Measurements from ENCODE around the gene RHBDL1. TPM values are rescaled to one million over a fixed set of nuclear protein-coding genes. Genes with fewer than 3 reads are reported as not detected.

The RHBDL1 gene
- total RNA-seq, 2 donors from 2014 or later: 2.9 to 5.4 TPM

DNA sequence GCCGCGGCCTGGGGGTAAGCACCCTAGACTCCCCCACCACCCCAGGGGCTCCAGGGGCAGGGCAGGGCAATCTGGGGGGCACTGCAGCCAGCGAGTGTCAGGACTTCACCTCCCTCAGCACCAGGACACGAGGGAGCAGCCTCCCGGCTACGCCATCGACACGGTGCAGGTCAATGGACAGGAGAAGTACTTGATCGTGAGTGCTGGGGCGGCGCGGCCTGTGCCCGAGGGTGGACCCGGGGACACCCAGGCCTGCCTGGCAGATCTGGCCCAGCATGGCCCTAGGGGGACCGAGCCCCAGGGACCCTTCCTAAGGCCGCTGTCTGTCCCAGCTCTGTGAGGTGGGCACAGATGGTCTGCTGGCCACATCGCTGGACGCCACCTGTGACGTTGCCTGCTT lies 3.1 kb upstream of the RHBDL1 start:
- no peak overlapping the region for H3K4me3 Mint-ChIP-seq
- peaks cover 35% of the 10 kb centered on the region for H3K36me3 Mint-ChIP-seq (ENCODE audit: low read depth)
- no peaks in the 10 kb centered on the region for H3K4me1 Mint-ChIP-seq
- H3K9me3 Mint-ChIP-seq: no peaks in the 10 kb centered on the region
- no peak for ATAC-seq (replicated peaks)
- H3K27ac Mint-ChIP-seq: no peak overlapping the region
- H3K27me3 Mint-ChIP-seq: no peaks in the 10 kb centered on the region

DNA sequence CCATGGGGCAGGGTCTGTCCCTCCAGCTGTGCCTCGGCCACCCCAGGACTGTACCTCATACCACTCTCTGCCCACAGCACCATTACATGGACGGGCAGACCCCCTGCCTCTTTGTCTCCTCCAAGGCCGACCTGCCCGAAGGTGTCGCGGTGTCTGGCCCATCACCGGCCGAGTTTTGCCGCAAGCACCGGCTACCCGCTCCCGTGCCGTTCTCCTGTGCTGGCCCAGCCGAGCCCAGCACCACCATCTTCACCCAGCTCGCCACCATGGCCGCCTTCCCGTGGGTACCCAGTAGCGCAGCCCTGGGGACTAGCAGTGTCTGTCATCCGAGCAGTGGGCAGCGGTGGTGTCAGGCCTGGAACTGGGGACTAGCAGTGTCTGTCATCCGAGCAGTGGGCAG lies 2.6 kb upstream of the RHBDL1 start:
- ATAC-seq (replicated peaks): no peak
- Mint-ChIP-seq H3K36me3 (ENCODE audit: low read depth) (peaks cover 35% of the 10 kb centered on the region), H3K27me3 (no peaks in the 10 kb centered on the region), H3K4me1 (no peaks in the 10 kb centered on the region), H3K9me3 (no peaks in the 10 kb centered on the region), H3K27ac (no peak overlapping the region), H3K4me3 (no peak overlapping the region)

DNA sequence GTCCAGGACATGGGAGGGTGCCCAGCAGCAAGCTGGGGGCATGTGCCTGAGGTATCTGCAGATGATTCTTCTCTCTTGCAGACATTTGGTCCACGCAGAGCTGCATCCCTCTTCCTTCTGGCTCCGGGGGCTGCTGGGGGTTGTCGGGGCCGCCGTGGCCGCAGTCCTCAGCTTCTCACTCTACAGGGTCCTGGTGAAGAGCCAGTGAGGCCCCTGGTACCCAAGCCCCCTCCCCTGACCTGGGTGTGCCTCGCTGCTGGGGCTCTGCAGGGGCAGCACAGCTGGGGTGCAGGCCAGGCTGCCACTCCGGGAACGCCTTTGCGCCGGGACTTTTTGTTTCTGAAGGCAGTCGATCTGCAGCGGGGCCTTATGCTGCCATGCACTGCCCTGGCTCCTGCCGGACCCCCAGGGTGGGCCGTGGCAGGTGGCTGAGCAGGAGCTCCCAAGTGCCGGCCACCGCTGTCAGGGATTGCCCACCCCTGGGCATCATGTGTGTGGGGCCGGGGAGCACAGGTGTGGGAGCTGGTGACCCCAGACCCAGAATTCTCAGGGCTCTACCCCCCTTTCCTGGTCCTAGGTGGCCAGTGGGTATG lies 2.0 kb upstream of the RHBDL1 start:
- no peak for ATAC-seq (replicated peaks)
- Mint-ChIP-seq H3K27ac (no peak overlapping the region), H3K36me3 (ENCODE audit: low read depth) (peaks cover 35% of the 10 kb centered on the region), H3K9me3 (no peaks in the 10 kb centered on the region), H3K4me3 (no peak overlapping the region), H3K4me1 (no peaks in the 10 kb centered on the region), H3K27me3 (no peaks in the 10 kb centered on the region)

DNA sequence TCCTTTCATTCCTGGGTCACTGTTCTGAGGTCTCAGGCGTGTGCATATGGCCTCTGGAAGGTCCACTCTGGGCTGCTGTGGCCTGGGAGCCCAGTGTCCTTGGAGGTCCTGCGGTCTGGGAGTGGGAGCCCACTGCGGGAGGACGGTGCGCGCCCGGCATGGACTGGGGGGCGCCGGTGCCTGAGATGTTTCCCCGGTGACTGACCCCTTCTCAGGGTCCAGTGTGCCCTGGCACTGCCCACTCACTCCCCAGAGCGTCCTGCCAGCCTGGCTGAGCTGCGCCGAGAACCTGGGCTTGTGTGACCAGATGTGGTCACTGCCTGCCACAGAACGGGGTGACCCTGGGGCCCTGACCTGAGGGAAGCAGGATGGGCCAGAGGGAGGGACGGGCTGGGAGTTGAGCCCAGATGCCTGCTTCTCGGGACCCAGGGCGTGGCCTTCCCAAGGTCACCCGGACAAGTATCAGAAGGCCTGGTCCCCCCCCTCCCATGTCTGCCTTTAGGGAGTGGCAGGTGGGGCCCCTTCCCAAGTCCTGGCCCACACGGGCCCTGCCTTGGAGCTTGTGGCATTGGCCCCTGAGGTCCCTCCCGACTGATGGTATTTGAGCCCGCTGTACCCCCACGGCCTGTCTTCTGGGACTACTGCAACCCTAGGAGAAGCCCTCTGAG lies 1.1 kb upstream of the RHBDL1 start:
- no peak for ATAC-seq (replicated peaks)
- Mint-ChIP-seq H3K36me3 (ENCODE audit: low read depth) (peaks cover 31% of the 10 kb centered on the region), H3K4me3 (no peak overlapping the region)

DNA sequence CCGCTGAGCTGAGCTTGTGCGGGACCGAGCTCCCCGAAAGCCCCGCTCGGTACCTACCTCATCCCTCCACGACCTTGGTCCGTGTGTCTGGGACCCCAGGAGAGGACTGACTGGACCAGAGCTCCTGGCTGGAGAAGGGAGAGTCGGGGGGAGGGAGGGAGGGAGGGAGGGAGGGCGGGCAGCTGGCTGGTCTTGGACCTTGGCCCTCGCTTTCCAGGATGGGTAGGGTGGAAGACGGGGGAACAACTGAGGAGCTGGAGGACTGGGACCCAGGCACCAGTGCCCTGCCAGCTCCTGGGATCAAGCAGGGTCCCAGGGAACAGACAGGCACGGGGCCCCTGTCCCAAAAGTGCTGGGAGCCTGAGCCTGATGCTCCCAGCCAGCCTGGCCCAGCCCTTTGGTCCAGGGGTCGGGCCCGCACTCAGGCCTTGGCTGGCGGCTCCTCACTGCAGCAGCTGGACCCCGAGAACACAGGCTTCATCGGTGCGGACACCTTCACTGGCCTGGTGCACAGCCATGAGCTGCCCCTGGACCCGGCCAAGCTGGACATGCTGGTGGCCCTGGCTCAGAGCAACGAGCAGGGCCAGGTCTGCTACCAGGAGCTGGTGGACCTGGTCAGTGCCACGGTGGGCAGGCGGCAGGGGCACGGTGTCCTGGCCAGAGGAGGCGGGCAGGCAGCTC lies 553 bp downstream of the RHBDL1 start:
- Mint-ChIP-seq H3K27me3 (no peaks in the 10 kb centered on the region), H3K36me3 (ENCODE audit: low read depth) (peaks cover 20% of the 10 kb centered on the region), H3K4me1 (no peaks in the 10 kb centered on the region), H3K27ac (no peak overlapping the region), H3K9me3 (no peaks in the 10 kb centered on the region), H3K4me3 (no peak overlapping the region)
- no peak for ATAC-seq (replicated peaks)

More for the DNA sequence above, 1.1 kb upstream of the RHBDL1 start:
- Mint-ChIP-seq H3K27ac (no peak overlapping the region), H3K27me3 (no peaks in the 10 kb centered on the region), H3K4me1 (no peaks in the 10 kb centered on the region), H3K9me3 (no peaks in the 10 kb centered on the region)

DNA sequence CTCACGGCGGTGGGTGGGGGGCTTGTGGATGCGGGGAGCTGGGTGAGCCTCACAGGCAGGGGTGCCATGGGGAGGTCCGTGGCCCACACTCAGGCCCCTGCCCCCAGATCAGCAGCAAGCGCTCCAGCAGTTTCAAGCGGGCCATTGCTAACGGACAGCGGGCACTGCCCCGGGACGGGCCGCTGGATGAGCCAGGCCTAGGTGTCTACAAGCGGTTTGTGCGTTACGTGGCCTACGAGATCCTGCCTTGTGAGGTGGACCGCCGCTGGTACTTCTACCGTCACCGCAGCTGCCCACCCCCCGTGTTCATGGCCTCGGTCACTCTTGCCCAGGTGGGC lies 1.1 kb downstream of the RHBDL1 start:
- H3K4me3 Mint-ChIP-seq: no peak overlapping the region
- H3K9me3 Mint-ChIP-seq: no peaks in the 10 kb centered on the region
- H3K27ac Mint-ChIP-seq: no peak overlapping the region
- H3K27me3 Mint-ChIP-seq: no peaks in the 10 kb centered on the region
- H3K36me3 Mint-ChIP-seq (ENCODE audit: low read depth): peaks cover 22% of the 10 kb centered on the region
- ATAC-seq (replicated peaks): no peak
- no peaks in the 10 kb centered on the region for H3K4me1 Mint-ChIP-seq

DNA sequence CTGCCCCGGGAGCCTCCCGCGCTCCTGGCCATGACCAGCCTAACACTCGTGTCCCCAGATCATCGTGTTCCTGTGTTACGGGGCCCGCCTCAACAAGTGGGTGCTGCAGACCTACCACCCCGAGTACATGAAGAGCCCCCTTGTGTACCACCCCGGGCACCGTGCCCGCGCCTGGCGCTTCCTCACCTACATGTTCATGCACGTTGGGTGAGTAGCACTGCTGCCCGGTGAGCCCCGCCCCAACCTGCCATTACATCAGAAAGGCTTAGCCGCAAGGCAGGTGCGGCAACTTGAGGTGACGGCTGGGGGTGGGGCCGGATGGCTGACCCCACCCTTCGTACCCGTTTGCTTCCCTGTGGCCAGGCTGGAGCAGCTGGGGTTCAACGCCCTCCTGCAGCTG lies 1.4 kb downstream of the RHBDL1 start:
- no peak overlapping the region for H3K27ac Mint-ChIP-seq
- no peaks in the 10 kb centered on the region for H3K9me3 Mint-ChIP-seq
- ATAC-seq (replicated peaks): no peak
- H3K4me1 Mint-ChIP-seq: no peaks in the 10 kb centered on the region
- peaks cover 26% of the 10 kb centered on the region for H3K36me3 Mint-ChIP-seq (ENCODE audit: low read depth)
- H3K4me3 Mint-ChIP-seq: no peak overlapping the region
- no peaks in the 10 kb centered on the region for H3K27me3 Mint-ChIP-seq

DNA sequence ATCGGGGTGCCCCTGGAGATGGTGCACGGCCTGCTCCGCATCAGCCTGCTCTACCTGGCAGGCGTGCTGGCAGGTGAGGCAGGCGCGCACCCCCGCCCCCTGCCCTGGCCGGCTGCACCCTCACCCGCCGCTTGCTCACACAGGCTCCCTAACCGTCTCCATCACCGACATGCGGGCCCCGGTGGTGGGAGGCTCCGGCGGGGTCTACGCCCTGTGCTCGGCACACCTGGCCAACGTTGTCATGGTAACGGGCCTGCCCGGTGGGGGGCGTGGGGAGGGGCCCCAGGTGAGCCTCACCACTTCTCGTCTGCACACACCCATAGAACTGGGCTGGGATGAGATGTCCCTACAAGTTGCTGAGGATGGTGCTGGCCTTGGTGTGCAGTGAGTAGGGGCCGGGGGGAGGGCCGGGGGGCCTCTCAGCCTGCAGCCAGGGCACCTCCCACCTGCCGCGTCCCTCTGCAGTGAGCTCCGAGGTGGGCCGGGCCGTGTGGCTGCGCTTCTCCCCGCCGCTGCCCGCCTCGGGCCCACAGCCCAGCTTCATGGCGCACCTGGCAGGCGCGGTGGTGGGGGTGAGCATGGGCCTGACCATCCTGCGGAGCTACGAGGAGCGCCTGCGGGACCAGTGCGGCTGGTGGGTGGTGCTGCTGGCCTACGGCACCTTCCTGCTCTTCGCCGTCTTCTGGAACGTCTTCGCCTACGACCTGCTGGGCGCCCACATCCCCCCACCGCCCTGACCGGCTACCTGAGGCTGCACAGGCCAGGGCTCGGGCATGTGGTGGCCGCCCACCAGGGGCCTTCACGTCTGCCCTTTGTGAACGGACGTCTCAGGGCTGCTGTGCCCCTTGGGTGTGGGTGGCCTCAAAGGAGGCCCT lies 2.1 kb downstream of the RHBDL1 start:
- ATAC-seq (replicated peaks): no peak
- Mint-ChIP-seq H3K27ac (no peak overlapping the region), H3K9me3 (no peaks in the 10 kb centered on the region), H3K27me3 (no peaks in the 10 kb centered on the region), H3K4me3 (no peak overlapping the region), H3K36me3 (ENCODE audit: low read depth) (peaks cover 32% of the 10 kb centered on the region), H3K4me1 (peaks cover 3% of the 10 kb centered on the region)

DNA sequence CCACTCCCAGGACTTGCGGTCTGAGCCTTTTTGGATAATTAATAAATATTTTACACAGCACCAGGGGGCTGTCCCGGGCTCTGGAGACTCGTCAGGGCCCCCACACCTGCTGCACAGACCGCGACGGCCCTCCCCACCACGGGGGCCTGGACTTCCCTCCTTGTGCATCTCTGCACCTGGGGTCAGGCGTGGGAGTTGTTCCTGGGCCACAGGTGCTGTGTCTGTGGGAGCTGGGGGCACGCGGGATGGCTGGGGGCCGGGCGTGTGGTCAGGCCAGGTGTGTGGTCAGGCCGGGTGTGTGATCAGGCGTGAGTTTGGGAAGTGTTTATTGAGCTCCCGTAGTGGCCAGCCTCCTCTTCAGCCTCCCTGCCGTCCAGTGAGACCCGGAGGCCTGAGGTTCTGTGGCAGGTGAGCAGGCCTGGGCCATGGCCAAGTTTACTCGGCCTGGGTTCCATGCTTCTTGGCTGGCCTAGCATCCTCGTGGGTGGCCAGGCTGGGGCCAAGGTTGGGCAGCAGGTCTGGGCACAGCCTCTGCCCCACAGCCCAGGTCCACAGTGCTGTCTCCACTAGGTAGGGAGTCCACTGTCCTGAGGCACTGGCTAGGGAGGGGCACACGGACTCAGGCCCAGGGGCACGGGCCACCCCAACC lies 2.9 kb downstream of the RHBDL1 start:
- no peaks in the 10 kb centered on the region for H3K9me3 Mint-ChIP-seq
- no peak for ATAC-seq (replicated peaks)
- H3K27ac Mint-ChIP-seq: no peak overlapping the region
- H3K36me3 Mint-ChIP-seq (ENCODE audit: low read depth): peaks cover 32% of the 10 kb centered on the region
- H3K27me3 Mint-ChIP-seq: no peaks in the 10 kb centered on the region
- peak overlapping the region; percentile 73 for H3K4me3 Mint-ChIP-seq
- H3K4me1 Mint-ChIP-seq: peaks cover 4% of the 10 kb centered on the region

DNA sequence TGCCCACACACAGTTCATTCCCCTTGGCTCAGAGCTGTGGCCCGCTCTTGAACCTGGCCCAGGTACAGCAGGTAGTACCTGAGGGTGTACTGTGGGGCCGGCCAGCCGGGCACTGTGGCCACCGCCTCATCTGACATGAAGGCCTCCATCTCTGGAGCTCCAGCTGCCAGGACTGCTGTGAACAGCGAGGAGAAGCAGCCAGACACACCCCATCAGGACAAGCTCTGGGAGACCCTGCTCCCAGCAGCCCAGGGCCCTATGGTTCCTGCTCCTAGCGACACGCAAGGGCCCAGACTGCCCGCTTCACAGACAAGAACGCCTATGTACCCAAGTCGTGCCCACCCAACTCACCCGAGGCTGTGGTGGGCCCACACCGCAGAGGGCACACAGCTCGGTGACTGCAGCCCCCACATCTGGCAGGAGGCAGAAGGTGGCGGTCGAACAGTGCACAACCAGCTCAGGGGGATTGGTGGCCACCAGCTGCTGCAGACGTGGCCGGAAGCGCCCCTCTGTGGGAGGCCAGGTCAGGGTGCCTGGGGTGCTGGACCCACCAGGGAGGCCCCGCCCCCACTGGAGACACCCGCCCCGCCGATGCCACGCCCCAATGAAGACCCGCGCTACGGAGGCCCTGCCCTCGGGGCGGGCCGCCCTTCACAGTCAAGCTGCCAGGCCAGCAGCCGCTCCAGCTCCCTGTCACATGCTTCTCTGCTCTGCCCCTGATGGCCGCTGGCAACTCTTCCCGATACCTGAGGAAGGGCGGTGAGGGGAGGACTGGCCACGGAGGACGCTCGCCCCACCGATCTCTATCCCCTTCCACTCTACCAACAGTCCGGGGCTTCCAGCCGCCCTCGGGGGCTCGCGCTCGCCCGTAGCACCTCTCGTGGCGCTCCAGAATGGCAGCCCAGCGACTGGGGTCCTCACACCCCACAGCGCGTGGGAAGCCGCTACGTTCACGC lies 3.7 kb downstream of the RHBDL1 start:
- Mint-ChIP-seq H3K27ac (peak overlapping the region; percentile 33), H3K4me1 (peaks cover 4% of the 10 kb centered on the region), H3K27me3 (no peaks in the 10 kb centered on the region), H3K9me3 (no peaks in the 10 kb centered on the region), H3K4me3 (peak overlapping the region; percentile 73), H3K36me3 (ENCODE audit: low read depth) (peaks cover 31% of the 10 kb centered on the region)
- ATAC-seq (replicated peaks): peak; percentile 15

DNA sequence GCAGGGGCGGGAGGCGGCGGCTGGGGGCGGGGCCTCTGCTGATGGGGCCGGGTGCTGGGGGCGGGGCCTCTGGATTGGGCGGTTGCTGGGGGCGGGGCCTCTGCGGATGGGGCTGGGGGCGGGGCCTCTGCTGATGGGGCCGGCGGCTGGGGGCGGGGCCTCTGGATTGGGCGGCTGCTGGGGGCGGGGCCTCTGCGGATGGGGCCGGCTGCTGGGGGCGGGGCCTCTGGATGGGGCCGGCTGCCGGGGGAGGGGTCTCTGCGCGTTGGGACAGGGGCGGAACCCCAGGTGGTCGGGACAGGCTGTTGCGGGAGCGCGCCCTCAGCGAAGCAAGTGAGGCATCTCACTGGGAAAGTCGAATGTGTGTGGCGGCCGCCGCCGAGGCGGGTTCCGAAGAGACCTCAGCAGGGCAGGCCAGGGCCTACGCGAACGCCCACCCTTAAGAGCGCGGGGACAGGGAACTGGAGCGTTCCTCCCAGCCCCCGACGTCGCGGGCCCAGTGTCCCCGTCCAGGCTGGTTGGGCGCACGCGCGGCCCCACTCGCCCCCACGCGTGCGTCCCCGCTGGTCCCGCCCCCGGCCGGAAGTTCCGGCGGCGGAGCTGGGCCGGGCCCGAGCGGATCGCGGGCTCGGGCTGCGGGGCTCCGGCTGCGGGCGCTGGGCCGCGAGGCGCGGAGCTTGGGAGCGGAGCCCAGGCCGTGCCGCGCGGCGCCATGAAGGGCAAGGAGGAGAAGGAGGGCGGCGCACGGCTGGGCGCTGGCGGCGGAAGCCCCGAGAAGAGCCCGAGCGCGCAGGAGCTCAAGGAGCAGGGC lies 4.5 kb downstream of the RHBDL1 start, which contains the start of gene STUB1:
Gene STUB1, plus strand, starts transcription at position 597 of the 811 bp plus-strand sequence. Its CDS starts 116 bp downstream, at position 713.
- Mint-ChIP-seq H3K27me3 (no peaks in the 10 kb centered on the region), H3K4me1 (peaks cover 4% of the 10 kb centered on the region), H3K27ac (peak within 1 kb of the TSS; percentile 62), H3K36me3 (ENCODE audit: low read depth) (peaks cover 29% of the 10 kb centered on the region), H3K4me3 (peak within 1 kb of the TSS; percentile 73), H3K9me3 (no peaks in the 10 kb centered on the region)
- ATAC-seq (replicated peaks): peak; percentile 61

DNA sequence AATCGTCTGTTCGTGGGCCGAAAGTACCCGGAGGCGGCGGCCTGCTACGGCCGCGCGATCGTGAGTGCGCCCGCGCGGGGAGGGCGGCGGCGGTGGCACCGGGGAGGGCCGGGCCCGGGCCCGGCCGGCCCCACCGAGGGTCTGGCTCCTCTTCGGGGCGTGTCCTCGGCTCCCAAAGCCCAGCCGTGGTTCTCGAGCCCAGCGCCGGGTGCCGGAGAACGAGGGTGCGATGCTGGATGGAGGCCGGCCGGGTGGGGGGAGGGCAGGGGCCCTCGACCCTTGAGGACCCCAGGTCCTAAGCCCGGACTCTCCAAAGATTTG lies 5.1 kb downstream of the RHBDL1 start:
- H3K9me3 Mint-ChIP-seq: no peaks in the 10 kb centered on the region
- no peak overlapping the region for H3K27ac Mint-ChIP-seq
- H3K4me1 Mint-ChIP-seq: peaks cover 4% of the 10 kb centered on the region
- H3K4me3 Mint-ChIP-seq: peak overlapping the region; percentile 73
- H3K27me3 Mint-ChIP-seq: no peaks in the 10 kb centered on the region
- H3K36me3 Mint-ChIP-seq (ENCODE audit: low read depth): peaks cover 29% of the 10 kb centered on the region
- no peak for ATAC-seq (replicated peaks)
